ENCODE measurements around the gene FUT3. TPM values are rescaled to one million over a fixed set of nuclear protein-coding genes. Genes with fewer than 3 reads are reported as not detected.

Gene FUT3
- total and polyA plus RNA-seq, 2 of the 4 experiments (the other 2 are of a cell fraction): not detected

GRCh38 chr19:5828661-5829566 lies 22.3 kb downstream of the FUT3 start (continued):
- TF ChIP-seq MAFK (IDR thresholded peaks at IDR 0.05; ENCODE audit: low read depth, low read length) (no peak), MAZ (IDR thresholded peaks at IDR 0.05; ENCODE audit: borderline replicate concordance, low read depth, low read length) (no peak), NFE2L2 (IDR thresholded peaks at IDR 0.05; ENCODE audit: low read depth, low read length) (no peak)
